PC-9 (cell line): ENCODE data around the gene HMGXB4. TPM values are rescaled to one million over a fixed set of nuclear protein-coding genes. Genes with fewer than 3 reads are reported as not detected.

Source experiments
- BruUV-seq: library from RNA; stranded (reverse); fragments of 400-500 nt; replicated peaks from 2 replicates; lab custom pipeline; 2021; lab: Mats Ljungman, UMichigan
- CTCF ChIA-PET: fragments of 300-600 bp; sonication (Branson Sonifier 250); formaldehyde crosslinking; loops from one replicate; lab custom pipeline; 2022; ENCODE audit warnings: antibody characterized with exemption; lab: Charles Lee
- POLR2A ChIA-PET: fragments of 300-600 bp; sonication (Branson Sonifier 250); formaldehyde crosslinking; loops from one replicate; lab custom pipeline; 2022; ENCODE audit warnings: antibody characterized with exemption; ENCODE audit not compliant: unreplicated experiment; lab: Charles Lee
- DNase-seq, 2 experiments: peaks; one replicate each; pipeline versions ENCODE4 v3.0.0 to v3.0.0-alpha.2; 2015 to 2022; ENCODE audit warnings: mixed read lengths in 1 of 2
- H2AFZ ChIP-seq: fragments of 200-600 bp; sonication (generic); 2 replicates; pipeline ENCODE4 v1.8.1; 2017; ENCODE audit warnings: antibody characterized with exemption
- H3F3A ChIP-seq: fragments of 200-600 bp; sonication (generic); 2 replicates; pipeline ENCODE4 v1.8.1; 2017; ENCODE audit warnings: antibody characterized with exemption, mild to moderate bottlenecking, low read depth; ENCODE audit not compliant: insufficient read depth
- H3K27ac ChIP-seq: fragments of 200-600 bp; sonication (generic); 2 replicates; pipeline ENCODE4 v1.6.1; 2016; ENCODE audit warnings: mixed run types
- H3K27me3 ChIP-seq: fragments of 200-600 bp; sonication (generic); 2 replicates; pipeline ENCODE4 v1.6.1; 2016; ENCODE audit warnings: low read depth, mixed run types; ENCODE audit not compliant: insufficient read depth
- H3K36me3 ChIP-seq: fragments of 200-600 bp; sonication (generic); 2 replicates; pipeline ENCODE4 v1.6.1; 2016; ENCODE audit warnings: low read depth, mixed run types
- H3K4me1 ChIP-seq: fragments of 200-600 bp; sonication (generic); replicated peaks from 2 replicates; pipeline ENCODE4 v1.6.1; 2016; ENCODE audit warnings: mixed run types; ENCODE audit not compliant: insufficient read depth
- H3K4me2 ChIP-seq: fragments of 200-600 bp; sonication (generic); 2 replicates; pipeline ENCODE4 v1.6.1; 2017; ENCODE audit warnings: mixed run types
- H3K4me3 ChIP-seq: fragments of 200-600 bp; sonication (generic); 2 replicates; pipeline ENCODE4 v1.6.1; 2016; ENCODE audit warnings: mixed run types
- H3K79me2 ChIP-seq: fragments of 200-600 bp; sonication (generic); 2 replicates; pipeline ENCODE4 v1.6.1; 2017; ENCODE audit warnings: low read depth, mixed run types
- H3K9me2 ChIP-seq: fragments of 200-600 bp; sonication (generic); 2 replicates; pipeline ENCODE4 v1.8.1; 2017; ENCODE audit warnings: mild to moderate bottlenecking; ENCODE audit not compliant: insufficient read depth
- H3K9me3 ChIP-seq: fragments of 200-600 bp; sonication (generic); 2 replicates; pipeline ENCODE4 v1.8.1; 2016; ENCODE audit warnings: low read depth; ENCODE audit not compliant: insufficient read depth
- H4K20me1 ChIP-seq: fragments of 200-600 bp; sonication (generic); 2 replicates; pipeline ENCODE4 v1.8.1; 2017; ENCODE audit not compliant: insufficient read depth
- EZH2 ChIP-seq: fragments of 200-600 bp; sonication (generic); IDR thresholded peaks from 2 replicates; pipeline ENCODE4 v1.8.0; 2017; ENCODE audit warnings: antibody characterized with exemption, low read depth
- intact Hi-C: fragments of 100-400 bp; cut with micrococcal nuclease; formaldehyde crosslinking; loops from one replicate; pipeline ENCODE4 v1.10.0; 2022; ENCODE audit not compliant: unreplicated experiment
- total RNA-seq: library from RNA; stranded (reverse); gene quantifications from 2 replicates; pipeline ENCODE4 v1.2.3, GENCODE V29; 2021
- TF ChIP-seq, protein P1 (sequence below): fragments of 200-600 bp; sonication (generic); conservative IDR thresholded peaks from 2 replicates; pipeline ENCODE4 v1.6.1; 2017; ENCODE audit warnings: mixed run types, antibody characterized with exemption, mild to moderate bottlenecking, moderate library complexity

HMGXB4 gene
- total RNA-seq, 1 experiment from 2014 or later: 29.2 TPM

DNA sequence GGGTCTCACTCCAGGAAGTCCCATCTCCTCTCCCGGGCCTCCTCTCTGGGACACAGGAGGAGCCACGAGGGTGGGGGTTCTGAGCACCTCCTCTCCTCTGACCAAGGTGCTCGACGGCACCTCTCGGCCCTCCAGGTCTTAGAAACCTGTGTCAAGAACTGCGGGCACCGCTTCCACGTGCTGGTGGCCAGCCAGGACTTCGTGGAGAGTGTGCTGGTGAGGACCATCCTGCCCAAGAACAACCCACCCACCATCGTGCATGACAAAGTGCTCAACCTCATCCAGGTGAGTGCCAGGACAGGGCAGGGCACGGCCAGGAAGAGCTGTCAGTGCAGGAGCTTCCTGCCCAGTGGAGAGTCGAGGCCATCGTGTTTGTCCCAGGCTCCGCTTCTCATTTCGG, 65.6 kb downstream of the HMGXB4 start:
- DNase-seq: no peak
- Histone ChIP-seq H4K20me1 (no peaks in the 10 kb centered on the region), H3K9me3 (no peaks in the 10 kb centered on the region), H2AFZ (no peak overlapping the region), H3K27ac (no peak overlapping the region), H3F3A (0 out of 2 replicates have a peak, but pooled peaks cover 11% of the 10 kb centered on the region), H3K4me1 (no peaks in the 10 kb centered on the region), H3K36me3 (peaks cover 26% of the 10 kb centered on the region; the same call in 1 of the 2 replicates), H3K27me3 (no peaks in the 10 kb centered on the region), H3K4me3 (no peak overlapping the region), H3K4me2 (no peak overlapping the region), H3K79me2 (no peaks in the 10 kb centered on the region), H3K9me2 (no peaks in the 10 kb centered on the region)
- no TSS peak for BruUV-seq
- ChIA-PET POLR2A (no interaction called here), CTCF (no interaction called here)
- TF ChIP-seq, protein P1, sequence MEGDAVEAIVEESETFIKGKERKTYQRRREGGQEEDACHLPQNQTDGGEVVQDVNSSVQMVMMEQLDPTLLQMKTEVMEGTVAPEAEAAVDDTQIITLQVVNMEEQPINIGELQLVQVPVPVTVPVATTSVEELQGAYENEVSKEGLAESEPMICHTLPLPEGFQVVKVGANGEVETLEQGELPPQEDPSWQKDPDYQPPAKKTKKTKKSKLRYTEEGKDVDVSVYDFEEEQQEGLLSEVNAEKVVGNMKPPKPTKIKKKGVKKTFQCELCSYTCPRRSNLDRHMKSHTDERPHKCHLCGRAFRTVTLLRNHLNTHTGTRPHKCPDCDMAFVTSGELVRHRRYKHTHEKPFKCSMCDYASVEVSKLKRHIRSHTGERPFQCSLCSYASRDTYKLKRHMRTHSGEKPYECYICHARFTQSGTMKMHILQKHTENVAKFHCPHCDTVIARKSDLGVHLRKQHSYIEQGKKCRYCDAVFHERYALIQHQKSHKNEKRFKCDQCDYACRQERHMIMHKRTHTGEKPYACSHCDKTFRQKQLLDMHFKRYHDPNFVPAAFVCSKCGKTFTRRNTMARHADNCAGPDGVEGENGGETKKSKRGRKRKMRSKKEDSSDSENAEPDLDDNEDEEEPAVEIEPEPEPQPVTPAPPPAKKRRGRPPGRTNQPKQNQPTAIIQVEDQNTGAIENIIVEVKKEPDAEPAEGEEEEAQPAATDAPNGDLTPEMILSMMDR: no peak
- no peak for TF ChIP-seq EZH2
- intact Hi-C loops: no loop called here

- TF ChIP-seq EZH2: no peak
- TF ChIP-seq, protein P1: no peak
- no TSS peak for BruUV-seq
- CTCF ChIA-PET: no interaction called here
These were observed 66.0 kb downstream of the HMGXB4 start for GRCh38 chr22:35323305-35323704.

GRCh38 chr22:35324067-35324466, 66.8 kb downstream of the HMGXB4 start:
- H4K20me1 ChIP-seq: no peaks in the 10 kb centered on the region
- H3K9me3 ChIP-seq: no peaks in the 10 kb centered on the region
- H3K9me2 ChIP-seq: no peaks in the 10 kb centered on the region
- H2AFZ ChIP-seq: no peak overlapping the region
- DNase-seq: no peak
- no peak for TF ChIP-seq EZH2
- TF ChIP-seq, protein P1: no peak
- CTCF ChIA-PET: no interaction called here
- H3F3A ChIP-seq: 0 out of 2 replicates have a peak, but pooled peaks cover 11% of the 10 kb centered on the region
- no peaks in the 10 kb centered on the region for H3K27me3 ChIP-seq
- H3K36me3 ChIP-seq: peaks cover 26% of the 10 kb centered on the region; the same call in 1 of the 2 replicates
- H3K4me3 ChIP-seq: no peak overlapping the region
- no TSS peak for BruUV-seq
- no peaks in the 10 kb centered on the region for H3K79me2 ChIP-seq
- H3K4me1 ChIP-seq: no peaks in the 10 kb centered on the region
- intact Hi-C loops: no loop called here
- H3K27ac ChIP-seq: no peak overlapping the region
- POLR2A ChIA-PET: no interaction called here
- H3K4me2 ChIP-seq: no peak overlapping the region

More at GRCh38 chr22:35323305-35323704, 66.0 kb downstream of the HMGXB4 start:
- no peak overlapping the region for H2AFZ ChIP-seq
- POLR2A ChIA-PET: no interaction called here
- H3K4me3 ChIP-seq: no peak overlapping the region
- H3K9me3 ChIP-seq: no peaks in the 10 kb centered on the region
- H3K9me2 ChIP-seq: no peaks in the 10 kb centered on the region
- no peak for DNase-seq
- no peaks in the 10 kb centered on the region for H3K79me2 ChIP-seq
- intact Hi-C loops: no loop called here
- H3K4me1 ChIP-seq: no peaks in the 10 kb centered on the region
- peaks cover 26% of the 10 kb centered on the region; the same call in 1 of the 2 replicates for H3K36me3 ChIP-seq
- H3F3A ChIP-seq: 0 out of 2 replicates have a peak, but pooled peaks cover 11% of the 10 kb centered on the region
- H3K27ac ChIP-seq: no peak overlapping the region
- no peaks in the 10 kb centered on the region for H4K20me1 ChIP-seq
- H3K27me3 ChIP-seq: no peaks in the 10 kb centered on the region
- H3K4me2 ChIP-seq: no peak overlapping the region
